ENCODE measurements around the gene RTN4RL2.

The RTN4RL2 gene

DNA sequence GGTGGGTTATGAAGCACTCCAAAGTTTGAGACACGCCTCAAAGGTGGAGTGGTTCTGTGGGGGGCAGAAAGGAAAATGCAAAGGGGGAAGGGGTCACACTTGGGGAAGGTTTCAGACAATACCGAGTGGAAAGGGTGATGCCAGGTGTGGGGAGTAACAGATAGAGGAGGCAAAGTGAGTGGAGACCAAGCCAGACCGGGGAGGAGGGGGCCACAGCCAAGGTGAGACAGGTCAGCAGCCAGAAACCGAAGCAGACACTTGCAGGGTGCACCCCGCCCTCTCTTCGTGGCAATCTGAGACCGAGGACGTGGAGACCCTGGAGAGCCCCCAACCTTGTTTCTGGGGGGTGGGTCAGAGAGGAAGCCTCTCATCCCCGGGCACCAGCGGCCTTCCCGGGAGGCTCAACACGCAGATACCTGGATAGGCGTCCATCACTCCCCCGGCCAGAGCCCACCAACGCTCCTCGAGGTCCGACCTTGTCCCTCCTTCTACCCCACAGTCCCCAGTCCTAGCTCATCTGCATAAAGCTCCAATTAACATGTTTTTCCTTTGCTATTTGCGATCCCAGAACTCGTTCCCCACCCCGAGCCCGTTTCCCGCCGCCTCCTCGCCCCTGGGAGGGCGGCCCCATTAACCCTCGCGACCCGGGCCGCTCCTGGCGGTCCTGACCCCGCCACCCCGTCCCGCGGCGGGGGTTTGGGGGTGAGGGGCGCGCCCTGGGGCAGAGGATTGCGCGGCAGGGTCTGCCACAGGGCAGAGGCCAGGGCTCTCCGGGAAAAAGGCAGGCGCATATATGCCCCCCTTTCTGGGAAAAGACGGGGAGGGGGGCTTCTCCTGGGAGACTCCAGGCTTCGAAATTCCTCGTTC lies 21.8 kb downstream of the RTN4RL2 start:
- DNase-seq, result no peak

DNA sequence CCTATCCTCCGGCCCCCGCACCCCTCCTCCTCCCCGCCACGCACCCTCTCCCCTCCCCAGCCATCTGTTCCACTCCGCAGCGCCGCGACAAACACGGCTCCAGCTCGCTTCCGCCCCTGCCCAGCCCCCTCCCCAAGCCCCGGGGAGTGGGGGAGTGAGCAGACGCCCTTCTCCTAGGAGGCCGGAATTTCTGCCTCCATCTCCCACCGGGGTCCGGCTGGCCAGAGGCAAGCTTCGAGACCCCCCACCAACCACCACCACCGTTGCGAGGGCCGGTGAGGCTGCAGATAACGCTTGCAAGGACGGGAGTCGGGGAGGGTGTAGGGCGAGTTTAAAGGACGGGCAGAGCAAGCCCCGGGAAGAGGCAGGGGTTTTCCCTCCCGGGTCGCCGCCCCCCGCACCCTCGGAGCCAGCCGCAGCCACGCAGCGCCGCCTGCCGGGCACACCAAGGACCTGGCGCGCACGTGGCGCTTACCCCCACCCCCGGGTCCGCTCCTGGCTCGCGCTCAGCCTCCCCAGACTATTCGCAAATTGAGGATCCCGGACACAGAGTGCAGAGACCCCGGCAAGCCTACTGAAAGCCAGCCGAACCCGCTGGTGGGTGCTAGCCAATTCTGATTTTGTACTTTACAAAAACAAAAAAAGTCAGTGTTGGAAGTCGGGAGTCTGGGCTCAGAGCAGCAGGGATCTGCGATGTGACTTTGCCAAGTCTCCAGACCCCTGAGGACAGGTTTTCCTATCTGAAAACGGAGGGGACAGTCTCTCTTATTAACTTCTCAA lies 22.6 kb downstream of the RTN4RL2 start:
- DNase-seq, result no peak

DNA sequence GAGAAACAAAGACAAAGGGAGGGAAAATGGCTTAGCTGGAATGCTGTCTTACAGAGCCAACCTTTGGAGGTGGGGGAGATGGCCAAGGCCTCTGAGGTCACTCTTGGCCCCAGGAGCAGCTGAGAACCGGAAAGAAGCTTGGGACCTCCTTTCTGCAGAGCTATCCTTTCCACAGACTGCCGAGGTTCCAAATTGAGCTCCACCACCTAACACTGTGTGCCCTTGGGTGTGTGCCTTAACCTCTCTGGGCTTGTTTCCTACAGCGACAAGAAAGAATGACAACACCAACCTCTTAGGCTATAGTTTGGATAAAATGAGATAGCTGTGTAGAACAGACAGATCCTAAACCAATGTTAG lies 23.2 kb downstream of the RTN4RL2 start:
- DNase-seq, result no peak

DNA sequence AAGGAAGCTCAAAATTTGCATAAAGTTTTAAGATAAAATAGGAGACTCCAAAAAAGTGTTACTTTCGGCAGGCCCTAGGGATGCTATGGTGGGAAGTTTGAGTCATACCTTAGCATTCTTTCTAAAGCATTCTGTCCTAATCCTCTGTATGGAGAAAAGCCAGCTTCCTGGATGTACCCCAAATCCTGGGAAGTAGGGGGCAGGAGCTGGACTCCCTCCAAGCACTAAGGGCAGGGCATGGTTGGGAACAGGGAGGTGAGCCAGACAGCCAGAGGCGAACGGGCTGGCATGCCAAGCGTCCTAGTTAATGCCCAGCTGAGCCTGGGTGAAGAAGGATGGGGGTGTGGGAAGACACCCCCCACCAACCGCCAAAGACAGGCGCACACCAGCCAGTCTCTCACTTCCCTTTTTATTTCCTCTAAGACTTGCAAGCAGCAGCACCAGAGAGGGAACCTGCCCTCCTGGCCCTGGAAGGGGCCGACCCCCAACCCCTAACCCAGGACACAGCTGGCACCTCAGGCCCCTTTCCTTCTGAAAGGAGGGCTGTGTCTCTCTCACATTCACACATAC lies 23.9 kb downstream of the RTN4RL2 start:
- no peak for DNase-seq

DNA sequence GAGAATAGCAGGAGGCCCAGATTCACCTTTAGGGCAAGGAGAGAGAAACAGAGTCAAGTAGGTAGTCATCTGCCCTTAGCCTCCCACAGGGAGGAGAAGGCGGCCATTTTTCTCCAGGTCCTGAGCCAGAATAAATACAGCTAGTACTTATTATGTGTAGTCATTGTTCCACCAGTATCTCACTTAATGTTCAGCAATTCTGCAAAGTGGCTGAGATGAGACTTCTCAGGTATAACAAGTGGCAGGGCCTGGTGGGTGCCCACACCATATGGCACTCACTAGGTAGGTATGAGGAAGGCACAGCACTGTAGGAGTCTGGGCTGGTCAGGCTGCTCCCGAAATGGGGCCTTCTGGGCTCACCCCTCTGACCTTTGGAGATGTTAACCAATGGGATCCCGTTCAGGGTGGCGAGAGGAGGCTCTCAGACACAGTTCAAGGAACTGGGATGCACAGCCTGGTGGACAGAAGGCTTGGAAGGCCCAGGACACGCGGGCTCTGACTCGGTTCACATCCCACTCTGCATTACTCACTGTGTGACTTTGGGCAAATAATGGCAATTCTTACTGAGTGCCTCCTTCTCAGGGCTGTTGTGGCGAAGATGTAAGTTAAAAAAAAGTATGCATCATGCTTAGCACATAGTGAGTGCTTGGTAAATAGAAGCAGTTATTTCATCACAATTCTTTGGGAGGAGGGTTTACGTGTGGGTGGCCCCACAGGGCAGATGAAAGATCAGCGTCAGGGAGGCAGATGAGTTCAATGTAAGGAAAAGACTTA lies 25.1 kb downstream of the RTN4RL2 start:
- no peak for DNase-seq

GRCh38 chr11:57487021-57487778 lies 26.9 kb downstream of the RTN4RL2 start:
- DNase-seq, result no peak

DNA sequence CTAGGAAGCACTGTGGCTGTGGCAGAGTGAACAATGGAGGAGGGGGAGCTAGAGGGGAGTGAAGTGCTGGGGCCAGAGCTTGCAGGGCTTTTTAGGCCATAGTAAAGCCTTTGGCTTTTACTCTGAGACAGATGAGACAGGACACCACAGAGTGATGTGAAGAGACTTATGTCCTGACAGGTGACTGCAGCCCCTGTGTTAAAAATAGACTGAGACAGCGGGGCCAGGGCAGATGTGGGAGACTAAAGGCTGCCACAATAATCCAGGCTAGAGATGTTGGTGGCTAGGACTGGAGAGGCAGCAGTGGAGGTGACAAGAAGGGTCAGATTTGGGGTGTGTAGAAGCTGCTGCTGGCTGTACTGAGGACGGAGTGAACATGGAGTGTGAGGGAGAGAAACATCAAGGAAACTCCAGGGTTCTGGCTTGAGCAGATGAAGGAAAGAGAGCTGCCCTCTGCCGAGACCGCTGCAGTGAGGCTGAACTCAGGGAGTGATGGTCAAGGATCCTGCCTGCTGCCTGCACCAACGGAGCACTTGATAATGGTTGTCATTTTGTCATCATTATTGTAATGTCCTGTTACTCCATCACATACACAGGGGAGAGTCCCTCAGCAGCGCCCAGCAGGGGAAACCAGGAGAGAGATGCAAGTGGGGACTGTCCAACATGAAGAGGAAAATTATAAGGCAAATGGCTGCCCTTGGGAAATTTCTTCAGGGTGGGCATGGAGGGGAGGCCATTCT lies 27.8 kb downstream of the RTN4RL2 start:
- no peak for DNase-seq

DNA sequence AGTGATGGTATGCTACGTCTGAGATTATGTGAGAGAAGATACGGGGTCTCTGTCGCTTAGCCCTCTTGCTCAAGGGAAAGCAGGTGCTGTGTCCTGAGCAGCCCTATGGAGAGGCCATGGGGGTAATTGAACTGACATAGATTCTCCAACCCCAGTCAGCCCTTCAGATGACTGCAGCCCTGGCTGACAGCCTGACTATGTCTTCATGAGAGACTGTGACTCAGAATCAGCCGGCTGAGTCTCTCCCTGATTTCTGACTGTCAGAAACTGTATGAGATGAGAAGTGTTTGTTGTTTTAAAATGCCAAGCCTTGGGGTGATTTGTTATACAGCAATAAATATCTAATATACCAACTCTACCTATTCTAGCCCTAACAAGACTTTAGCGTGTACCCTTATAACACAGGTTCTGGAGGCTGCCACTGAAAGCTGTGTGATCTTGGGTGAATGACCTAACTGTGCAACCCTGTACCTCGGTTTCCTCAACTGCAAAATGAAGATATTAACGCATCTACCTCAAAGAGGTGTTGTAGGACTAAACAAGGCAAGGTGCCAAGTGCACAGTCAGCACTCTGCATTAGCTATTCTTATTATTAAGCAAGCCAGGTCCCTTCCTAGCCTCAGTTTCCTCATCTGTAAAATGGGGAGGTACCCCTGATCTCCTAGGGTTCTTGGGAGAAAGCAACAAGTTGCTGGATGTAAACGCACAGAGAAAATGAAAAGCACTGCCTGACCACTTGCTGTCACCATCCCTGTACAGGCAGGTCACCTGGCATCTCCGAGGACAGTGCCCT lies 30.3 kb downstream of the RTN4RL2 start:
- no peak for DNase-seq

- no peak for DNase-seq
Observed at GRCh38 chr11:57491371-57492061, 31.2 kb downstream of the RTN4RL2 start.

- DNase-seq, result peak; percentile 33
Observed at GRCh38 chr11:57493507-57494503, 33.5 kb downstream of the RTN4RL2 start.

DNA sequence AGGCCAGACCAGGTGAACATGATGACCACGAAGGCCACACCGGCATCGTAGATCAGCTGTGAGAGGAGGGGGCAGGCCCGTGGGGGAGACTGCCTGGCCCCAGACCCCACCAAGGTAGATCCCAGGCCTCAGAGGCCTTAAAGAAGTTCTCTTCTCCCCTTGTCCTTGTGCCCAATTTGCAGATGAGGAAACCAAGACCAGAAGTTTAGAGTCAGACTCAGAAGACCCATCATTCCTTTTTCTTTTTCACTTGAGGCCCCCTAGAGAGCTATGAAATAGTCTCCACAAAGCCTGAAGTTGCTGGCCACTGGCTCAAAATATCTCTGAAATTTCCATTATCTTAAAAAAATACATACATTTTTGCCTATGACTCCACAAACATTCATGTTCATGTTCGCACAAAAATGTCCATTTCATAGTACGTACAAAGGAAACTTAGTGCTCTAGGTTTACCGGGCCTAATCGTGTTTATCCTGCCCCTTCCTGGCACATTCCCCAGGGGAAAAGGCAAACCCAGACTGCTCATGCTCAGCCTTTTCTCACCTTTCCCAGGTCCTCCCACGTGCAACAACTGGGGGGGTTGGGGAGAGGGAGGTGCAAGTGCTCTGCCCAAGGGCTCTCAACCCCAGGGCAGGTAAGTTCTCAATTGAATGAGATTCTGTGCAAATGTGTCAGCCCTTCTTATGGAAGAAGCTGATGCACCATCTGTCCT lies 35.9 kb downstream of the RTN4RL2 start:
- DNase-seq, result no peak

DNA sequence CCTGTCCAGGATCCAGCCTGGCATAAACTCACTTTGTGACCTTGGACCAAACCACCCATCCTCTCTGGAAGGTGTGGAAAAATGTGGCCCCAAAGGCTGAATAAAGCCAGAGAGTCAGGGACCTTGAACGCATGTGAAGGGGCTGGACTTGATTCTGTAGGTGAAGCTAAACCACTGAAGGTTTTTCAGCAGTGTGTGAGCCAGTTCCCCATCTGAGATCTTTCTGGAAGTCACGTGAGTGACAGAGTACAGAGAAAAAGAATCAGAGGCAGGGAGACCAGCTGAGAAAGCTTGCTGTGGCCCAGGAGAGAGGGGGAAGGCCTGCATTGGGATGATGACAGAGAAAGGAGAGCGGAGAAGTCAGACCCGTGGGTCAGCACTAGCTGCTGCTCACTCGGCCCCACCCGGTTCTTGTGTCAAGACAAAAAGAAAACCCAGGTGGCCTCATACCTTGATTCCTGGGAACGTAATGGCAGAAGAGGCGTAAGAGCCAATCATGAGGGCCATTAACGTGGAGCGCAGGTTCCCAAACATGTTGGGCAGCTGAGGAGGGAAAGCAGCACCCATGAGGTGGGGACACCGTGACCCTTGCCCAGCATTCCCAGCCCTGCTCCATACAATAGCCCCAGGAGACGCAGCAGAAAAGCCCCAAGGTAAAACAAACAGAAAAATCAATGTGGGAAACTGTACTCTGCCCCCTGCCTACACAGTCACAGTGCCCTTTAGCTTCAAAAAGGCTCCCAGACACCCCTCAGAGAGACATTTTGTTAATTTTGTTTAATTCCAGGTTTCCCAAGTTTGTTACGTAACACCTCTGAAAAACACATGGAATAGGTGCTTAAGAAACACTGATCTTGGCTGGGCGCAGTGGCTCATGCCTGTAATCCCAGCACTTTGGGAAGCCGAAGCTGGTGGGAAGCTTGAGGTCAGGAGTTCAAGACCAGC lies 37.2 kb downstream of the RTN4RL2 start:
- DNase-seq, result no peak

- no peak for DNase-seq
Observed at GRCh38 chr11:57498540-57498939, 38.2 kb downstream of the RTN4RL2 start.

DNA sequence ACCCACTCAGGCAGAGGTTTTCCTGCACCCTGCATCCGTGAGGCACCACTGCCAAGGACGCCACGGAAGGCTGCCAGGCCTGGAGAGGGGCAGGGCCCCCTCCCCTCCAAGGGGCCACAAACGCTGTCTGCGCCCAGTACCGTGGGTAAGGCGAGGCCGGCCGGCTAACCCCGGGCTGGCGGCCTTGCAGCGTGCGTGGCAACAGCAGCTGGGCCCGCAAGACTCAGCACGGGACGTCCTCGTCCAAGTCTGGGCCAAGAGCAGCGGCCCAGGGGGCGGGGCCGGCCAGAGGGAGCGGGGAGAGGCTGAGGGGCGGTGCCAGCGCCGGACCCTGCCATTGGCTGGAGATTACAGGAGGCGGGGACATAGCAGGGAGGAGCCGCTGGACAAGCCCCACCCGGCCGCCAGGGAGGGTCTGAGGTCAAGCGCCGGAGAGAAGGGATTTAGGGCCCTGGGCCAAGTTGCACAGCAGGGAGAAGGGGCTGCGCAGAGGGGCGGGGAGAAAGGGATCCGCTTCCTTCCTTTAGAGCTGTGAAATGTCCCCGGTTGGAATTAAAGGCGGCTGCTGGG lies 39.2 kb downstream of the RTN4RL2 start:
- DNase-seq, result peak; percentile 81

GRCh38 chr11:57499983-57500461 lies 39.7 kb downstream of the RTN4RL2 start:
- no peak for DNase-seq

GRCh38 chr11:57500515-57500914 lies 40.2 kb downstream of the RTN4RL2 start:
- no peak for DNase-seq

Measured in NCI-H2029 treated with DMSO at 0.1 percent for 48 hours (cell line).